ENCODE data around the gene GLYATL1B. TPM values are rescaled to one million over a fixed set of nuclear protein-coding genes. Genes with fewer than 3 reads are reported as not detected.
"Not testable (repeated sequence)": the region's sequence is repeated elsewhere in the genome, so short reads cannot be mapped to it uniquely, and the experiment has no call there.

The GLYATL1B gene
- total RNA-seq, 1 donor from 2014 or later = not detected

GRCh38 chr11:59088162-59088561 lies 2.1 kb downstream of the GLYATL1B start:
- intact Hi-C loops (cut with DNase I) = no loop called here
- ATAC-seq (no peak), DNase-seq (ENCODE audit: missing footprints) (no peak)

- ATAC-seq; DNase-seq (ENCODE audit: missing footprints); intact Hi-C loops (cut with DNase I): not testable (repeated sequence)
Observed at GRCh38 chr11:59093576-59093975, 7.5 kb downstream of the GLYATL1B start.

DNA sequence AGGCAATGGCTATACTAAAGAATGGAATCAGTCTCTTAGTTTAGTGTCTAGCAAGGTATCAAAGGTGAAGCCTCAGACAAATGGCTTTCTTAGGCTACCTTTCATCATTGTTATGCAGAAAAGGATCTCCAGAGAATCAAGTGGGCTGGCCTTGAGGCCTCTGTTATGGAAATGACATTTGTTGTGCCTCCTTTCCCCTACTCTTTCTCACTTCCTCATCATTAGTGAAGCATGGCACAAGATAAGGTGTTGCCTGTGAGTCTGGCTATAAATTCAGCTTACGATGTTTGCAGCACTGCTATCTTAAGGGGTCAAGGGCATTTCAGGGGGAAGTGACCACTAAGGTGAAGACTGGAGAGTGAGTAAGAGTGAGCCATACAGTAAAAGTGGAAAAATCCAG lies 9.1 kb downstream of the GLYATL1B start:
- ATAC-seq; DNase-seq (ENCODE audit: missing footprints): not testable (repeated sequence)
- intact Hi-C loops (cut with DNase I) = loop anchor here (5.0 kb wide), 2 partner anchors 42 to 62 kb away; no protein-coding TSS in a partner anchor

DNA sequence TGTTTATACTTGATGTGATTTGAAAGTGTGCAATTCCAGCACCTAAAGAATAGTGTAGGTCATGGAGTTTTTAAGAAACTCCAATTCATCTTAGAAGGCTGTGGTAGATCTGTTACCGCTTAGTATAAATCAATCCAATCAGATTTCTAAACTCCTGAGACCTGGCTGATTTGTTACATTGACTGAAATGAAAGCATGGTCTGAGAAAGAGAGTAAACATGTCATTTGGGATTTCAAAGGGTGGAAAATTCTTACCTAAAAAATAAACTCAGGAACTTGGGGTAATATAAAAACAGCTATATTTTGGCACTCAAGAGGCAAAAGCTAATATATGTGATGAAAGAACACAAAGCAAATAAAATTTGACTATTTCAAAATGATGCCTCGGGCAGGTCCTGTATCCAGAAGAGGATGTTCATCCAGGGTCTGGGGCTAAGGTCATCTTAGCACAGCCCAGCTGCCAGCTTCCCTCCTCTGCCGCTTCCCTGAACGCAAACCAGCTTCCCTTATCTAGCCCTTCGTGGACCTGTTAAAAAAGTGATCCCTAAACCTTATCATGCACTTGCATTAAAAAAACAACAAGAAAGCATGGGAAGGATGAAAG lies 10.0 kb downstream of the GLYATL1B start:
- not testable (repeated sequence) for ATAC-seq; DNase-seq (ENCODE audit: missing footprints)
- intact Hi-C loops (cut with DNase I) = loop anchor here (5.0 kb wide), 2 partner anchors 41 to 61 kb away; no protein-coding TSS in a partner anchor

GRCh38 chr11:59097113-59097708 lies 11.1 kb downstream of the GLYATL1B start:
- intact Hi-C loops (cut with DNase I) = loop anchor here (5.0 kb wide), 2 partner anchors 40 to 60 kb away; no protein-coding TSS in a partner anchor
- DNase-seq (ENCODE audit: missing footprints) (peak; percentile 67), ATAC-seq (peak; percentile 48)

DNA sequence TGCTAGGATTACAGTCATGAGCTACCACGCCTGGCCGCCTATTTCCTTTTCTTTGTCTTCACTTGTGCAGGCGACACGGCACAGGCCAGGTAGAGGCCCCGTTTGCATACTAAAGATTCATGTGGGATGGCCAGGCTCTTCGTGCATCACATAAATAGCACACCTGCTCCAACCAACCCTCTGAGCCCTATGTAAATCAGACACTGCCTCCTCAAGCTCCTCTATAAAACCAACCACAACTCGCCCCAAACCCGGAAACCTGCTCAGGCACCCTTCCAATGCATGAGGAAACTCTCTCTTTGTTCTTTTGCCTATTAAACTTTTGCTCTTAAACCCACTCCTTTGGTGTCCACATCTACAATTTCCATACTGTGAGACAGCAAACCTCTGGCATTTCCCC lies 11.8 kb downstream of the GLYATL1B start:
- ATAC-seq = not testable (repeated sequence)
- peak; percentile 37 for DNase-seq (ENCODE audit: missing footprints)
- intact Hi-C loops (cut with DNase I) = loop anchor here (5.0 kb wide), 2 partner anchors 39 to 59 kb away; no protein-coding TSS in a partner anchor

DNA sequence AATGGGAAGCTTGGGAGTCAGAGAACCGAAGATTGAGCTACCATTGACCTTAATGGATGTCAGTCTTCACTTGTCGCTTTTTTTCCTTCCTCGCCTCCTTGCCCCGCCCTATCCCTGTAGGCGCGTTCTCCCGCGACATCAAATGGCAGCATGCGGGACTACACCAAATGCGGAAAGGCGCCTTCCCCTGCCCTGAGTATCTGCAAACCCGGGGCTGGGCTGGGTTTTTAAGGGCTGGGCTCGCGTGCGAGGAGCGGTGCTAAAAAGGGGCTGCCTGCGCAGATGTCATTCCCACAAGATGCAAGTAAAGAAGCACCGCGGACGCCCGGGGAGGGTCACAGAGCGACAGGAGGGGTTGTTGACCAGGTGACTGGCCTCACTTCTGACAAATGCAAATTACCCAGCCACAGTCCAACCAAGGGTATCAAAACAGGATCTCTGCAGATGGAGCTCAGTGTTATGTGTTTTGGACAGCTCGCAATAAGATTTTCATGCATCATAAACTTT lies 16.2 kb downstream of the GLYATL1B start:
- DNase-seq (ENCODE audit: missing footprints) (peak; percentile 77), ATAC-seq (no peak)
- intact Hi-C loops (cut with DNase I) = no loop called here

- ATAC-seq (peak; percentile 96), DNase-seq (ENCODE audit: missing footprints) (peak; percentile 89)
- intact Hi-C loops (cut with DNase I) = no loop called here
Observed at GRCh38 chr11:59106363-59107336, 20.5 kb downstream of the GLYATL1B start, which contains the start of gene FAM111B. Gene FAM111B (plus strand): TSS chr11:59107237. CDS start chr11:59109626, 2,389 bp downstream.

DNA sequence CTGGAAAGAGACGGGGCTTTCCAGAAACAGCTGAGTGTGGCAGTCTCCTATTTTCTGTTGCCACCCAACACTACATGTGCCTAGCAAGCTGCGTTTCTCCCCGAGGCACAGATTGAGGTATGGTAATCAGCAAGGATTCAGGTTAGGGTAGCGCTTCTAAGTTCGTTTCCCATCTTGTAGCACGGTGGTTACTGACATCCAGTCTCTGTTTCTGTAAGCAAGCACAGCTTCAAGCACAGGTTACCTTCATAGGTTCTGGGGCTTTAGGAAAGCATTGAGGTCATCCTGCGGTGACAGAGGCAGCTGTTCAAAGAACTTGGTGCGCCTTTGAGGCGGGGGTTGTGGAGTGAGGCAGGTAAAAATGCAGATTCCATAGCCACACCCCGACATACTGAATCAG lies 21.6 kb downstream of the GLYATL1B start:
- intact Hi-C loops (cut with DNase I); ATAC-seq; DNase-seq (ENCODE audit: missing footprints): not testable (repeated sequence)

DNA sequence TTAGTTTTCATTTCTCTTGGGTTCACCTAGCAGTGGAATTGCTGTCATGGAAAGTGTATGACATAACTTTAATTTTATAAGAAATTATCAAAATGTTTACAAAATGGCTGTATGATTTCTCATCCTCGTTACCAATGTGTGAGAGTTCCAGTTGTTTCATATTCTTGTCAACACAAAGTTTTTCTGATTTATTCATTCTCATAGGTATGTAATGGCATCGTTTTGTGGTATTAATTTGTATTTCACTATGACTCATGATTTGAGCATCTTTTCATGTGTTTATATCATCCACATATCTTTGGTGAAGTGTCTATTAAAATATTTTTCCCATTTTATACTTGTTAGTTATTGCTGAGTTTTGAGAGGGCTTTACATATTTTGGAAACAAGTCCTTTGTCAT lies 26.4 kb downstream of the GLYATL1B start:
- ATAC-seq = no peak

DNA sequence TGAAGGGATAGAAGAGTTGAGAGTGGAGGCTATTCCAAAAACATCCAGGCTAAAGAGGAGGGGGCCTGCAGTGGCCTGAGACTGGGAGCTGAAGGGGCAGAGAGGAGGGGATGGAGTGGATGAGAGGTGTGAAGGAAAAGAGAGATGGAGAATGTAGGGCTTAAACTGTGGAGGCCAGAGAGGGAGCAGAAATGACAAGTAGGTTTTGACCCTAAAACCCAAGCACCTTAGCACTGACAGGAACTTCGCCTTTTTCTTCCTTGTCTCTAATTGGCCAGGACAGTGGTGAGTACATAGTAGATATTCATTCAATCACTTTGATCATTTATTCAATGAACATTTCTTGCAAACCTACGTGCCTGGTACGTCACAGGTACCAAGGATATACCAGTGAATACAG lies 28.2 kb downstream of the GLYATL1B start:
- intact Hi-C loops (cut with DNase I) = no loop called here
- no peak for DNase-seq (ENCODE audit: missing footprints)
- ATAC-seq = no peak

More for the DNA sequence above, 26.4 kb downstream of the GLYATL1B start:
- DNase-seq (ENCODE audit: missing footprints) = no peak
- intact Hi-C loops (cut with DNase I) = no loop called here

- DNase-seq (ENCODE audit: missing footprints) (no peak), ATAC-seq (no peak)
- intact Hi-C loops (cut with DNase I) = no loop called here
Observed at GRCh38 chr11:59115553-59115952, 29.4 kb downstream of the GLYATL1B start.

DNA sequence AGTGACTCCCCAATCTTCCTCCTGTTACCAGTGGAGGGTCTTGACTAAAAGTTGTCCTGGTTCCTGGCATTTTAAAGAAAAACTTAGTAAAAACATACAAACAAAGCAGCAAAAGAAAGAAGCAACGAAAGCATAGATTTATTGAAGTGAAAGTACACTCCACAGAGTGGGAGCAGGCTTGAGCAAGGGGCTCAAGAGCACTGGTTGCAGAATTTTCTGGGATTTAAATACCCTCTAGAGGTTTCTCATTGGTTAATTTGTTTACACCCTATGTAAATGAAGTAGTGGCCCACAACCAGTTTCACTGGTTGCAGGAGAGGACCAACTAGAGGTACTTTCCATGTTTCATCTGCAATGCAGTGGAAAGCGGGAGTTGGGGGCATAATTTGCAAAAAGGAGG lies 31.7 kb downstream of the GLYATL1B start:
- intact Hi-C loops (cut with DNase I) = no loop called here
- no peak for DNase-seq (ENCODE audit: missing footprints)
- no peak for ATAC-seq

DNA sequence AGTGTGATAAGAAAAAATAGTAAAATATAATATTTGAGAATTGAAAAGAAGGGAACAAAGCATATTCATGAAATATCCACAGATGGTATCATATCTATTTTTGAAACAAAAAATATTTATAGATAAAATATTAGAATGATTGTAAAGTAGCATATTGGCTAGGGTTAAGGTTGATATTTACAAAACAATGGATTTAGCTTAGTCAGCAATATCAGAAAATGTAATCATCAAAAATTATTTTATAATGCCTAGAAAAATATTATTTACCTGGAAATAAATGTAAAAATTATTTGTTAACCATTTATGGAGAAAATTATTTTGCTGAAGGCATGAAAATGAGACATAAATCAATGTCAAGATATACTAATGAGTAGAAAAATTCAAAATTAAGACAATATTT lies 33.7 kb downstream of the GLYATL1B start:
- intact Hi-C loops (cut with DNase I) = no loop called here
- DNase-seq (ENCODE audit: missing footprints) (no peak), ATAC-seq (no peak)

GRCh38 chr11:59135648-59136461 lies 49.7 kb downstream of the GLYATL1B start:
- ATAC-seq (peak; percentile 88), DNase-seq (ENCODE audit: missing footprints) (peak; percentile 92)
- intact Hi-C loops (cut with DNase I) = loop anchor here (5.0 kb wide), 1 partner anchor 39 kb away; no protein-coding TSS in a partner anchor

DNA sequence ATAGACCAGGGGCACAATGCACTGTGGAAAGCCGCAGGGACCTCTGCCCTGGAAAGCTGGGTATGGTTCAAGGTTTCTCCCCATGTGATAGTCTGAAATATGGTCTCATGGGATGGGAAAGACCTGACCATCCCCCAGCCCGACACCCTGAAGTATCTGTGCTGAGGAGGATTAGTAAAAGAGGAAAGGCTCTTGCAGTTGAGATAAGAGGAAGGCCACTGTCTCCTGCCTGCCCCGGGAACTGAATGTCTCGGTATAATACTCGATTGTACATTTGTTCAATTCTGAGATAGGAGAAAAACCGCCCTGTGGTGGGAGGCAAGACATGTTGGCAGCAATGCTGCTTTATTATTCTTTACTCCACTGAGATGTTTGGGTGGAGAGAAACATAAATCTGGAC lies 50.4 kb downstream of the GLYATL1B start:
- not testable (repeated sequence) for ATAC-seq; DNase-seq (ENCODE audit: missing footprints)
- intact Hi-C loops (cut with DNase I) = loop anchor here (5.0 kb wide), 1 partner anchor 39 kb away; no protein-coding TSS in a partner anchor

- ATAC-seq = no peak
- intact Hi-C loops (cut with DNase I) = loop anchor here (5.0 kb wide), 1 partner anchor 40 kb away; no protein-coding TSS in a partner anchor
- peak; percentile 46 for DNase-seq (ENCODE audit: missing footprints)
Observed at GRCh38 chr11:59137190-59137589, 51.1 kb downstream of the GLYATL1B start.

DNA sequence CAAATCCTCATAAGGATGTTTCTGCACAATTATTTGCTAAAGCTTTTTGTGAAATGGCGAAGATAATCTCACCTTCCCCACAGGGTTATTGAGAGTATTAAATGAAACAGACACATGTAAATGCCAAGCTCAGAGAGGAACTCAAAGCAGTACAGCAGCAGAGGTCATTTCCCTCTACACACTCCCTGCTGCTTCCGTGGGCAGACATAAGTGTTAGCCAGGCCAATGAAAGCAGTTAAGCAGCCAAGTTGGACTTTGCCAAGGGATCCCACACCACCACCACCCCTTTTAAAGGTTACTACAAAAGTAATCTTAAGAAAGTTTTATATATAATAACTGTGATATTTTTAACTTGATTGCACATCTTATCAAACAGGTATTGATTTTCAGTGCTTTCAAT lies 52.5 kb downstream of the GLYATL1B start:
- ATAC-seq (no peak), DNase-seq (ENCODE audit: missing footprints) (no peak)
- intact Hi-C loops (cut with DNase I) = loop anchor here (5.0 kb wide), 1 partner anchor 41 kb away; no protein-coding TSS in a partner anchor
